HFF-Myc (cell line): ENCODE measurements around the gene HECW1.

ENCODE experiments used
- DNase-seq: peaks from one replicate; pipeline ENCODE4 v3.0.0-alpha.2; 2011; ENCODE audit warnings: low read depth; ENCODE audit errors: extremely low read depth
- H3K4me3 ChIP-seq: replicated peaks from 2 replicates; pipeline ENCODE4 v1.5.1; 2011; ENCODE audit warnings: low read depth, mild to moderate bottlenecking, control low read depth, low read length
- CTCF ChIP-seq: IDR thresholded peaks from 2 replicates; pipeline ENCODE4 v1.5.1; 2012; ENCODE audit warnings: mild to moderate bottlenecking, low read depth, low read length, control low read depth; ENCODE audit errors: missing control alignments

Gene HECW1

GRCh38 chr7:43111630-43112458 is 603 bp upstream of the HECW1 start:
- peak overlapping the region; percentile 57; the same call in 1 of the 2 replicates for H3K4me3 ChIP-seq
- no peak for DNase-seq
- TF ChIP-seq CTCF, result no peak

- DNase-seq, result no peak
- no peak for TF ChIP-seq CTCF
- peak overlapping the region; percentile 57 for H3K4me3 ChIP-seq
Measured at GRCh38 chr7:43112941-43113621, 634 bp downstream of the HECW1 start.

GRCh38 chr7:43113622-43114457 is 1.4 kb downstream of the HECW1 start:
- peak overlapping the region; percentile 57 for H3K4me3 ChIP-seq
- no peak for TF ChIP-seq CTCF
- no peak for DNase-seq

GRCh38 chr7:43114458-43114780 is 2.0 kb downstream of the HECW1 start:
- no peak for TF ChIP-seq CTCF
- DNase-seq, result no peak
- peak overlapping the region; percentile 57 for H3K4me3 ChIP-seq

GRCh38 chr7:43116451-43116850 is 4.0 kb downstream of the HECW1 start:
- DNase-seq, result no peak
- no peak for TF ChIP-seq CTCF
- H3K4me3 ChIP-seq, result no peak overlapping the region

- no peak for TF ChIP-seq CTCF
- DNase-seq, result no peak
- H3K4me3 ChIP-seq, result no peak overlapping the region
Measured at GRCh38 chr7:43117095-43117494, 4.6 kb downstream of the HECW1 start.
